Hepatocyte (in vitro differentiated cells): ENCODE results near the gene CROCC2. TPM values are rescaled to one million over a fixed set of nuclear protein-coding genes. Genes with fewer than 3 reads are reported as not detected.

ENCODE experiments used
- DNase-seq: peaks from one replicate; pipeline ENCODE4 v3.0.0-alpha.2; 2016; ENCODE audit warnings: low spot score
- H2AFZ ChIP-seq: fragments of 200-600 bp; sonication (generic); 2 replicates; pipeline ENCODE4 v1.6.0; 2016; ENCODE audit warnings: antibody characterized with exemption, mild to moderate bottlenecking
- H3K27ac ChIP-seq: fragments of 200-600 bp; sonication (generic); 2 replicates; pipeline ENCODE4 v1.5.1; 2016; ENCODE audit warnings: mild to moderate bottlenecking
- H3K27me3 ChIP-seq: fragments of 200-600 bp; sonication (generic); 2 replicates; pipeline ENCODE4 v1.6.1; 2016
- H3K36me3 ChIP-seq: fragments of 200-600 bp; sonication (generic); replicated peaks from 2 replicates; pipeline ENCODE4 v1.5.1; 2016; ENCODE audit warnings: low read depth; ENCODE audit not compliant: insufficient read depth
- H3K4me1 ChIP-seq: fragments of 200-600 bp; sonication (generic); 2 replicates; pipeline ENCODE4 v1.5.1; 2016; ENCODE audit warnings: mild to moderate bottlenecking, moderate library complexity; ENCODE audit not compliant: insufficient read depth
- H3K4me2 ChIP-seq: fragments of 200-600 bp; sonication (generic); 2 replicates; pipeline ENCODE4 v1.6.0; 2016
- H3K4me3 ChIP-seq: fragments of 200-600 bp; sonication (generic); 2 replicates; pipeline ENCODE4 v1.5.1; 2016; ENCODE audit warnings: mild to moderate bottlenecking
- H3K79me2 ChIP-seq: fragments of 200-600 bp; sonication (generic); 2 replicates; pipeline ENCODE4 v1.6.0; 2017; ENCODE audit warnings: mild to moderate bottlenecking
- H3K9me2 ChIP-seq: fragments of 200-600 bp; sonication (generic); replicated peaks from 2 replicates; pipeline ENCODE4 v1.6.0; 2017; ENCODE audit warnings: mild to moderate bottlenecking; ENCODE audit not compliant: insufficient read depth
- H3K9me3 ChIP-seq: fragments of 200-600 bp; sonication (generic); 2 replicates; pipeline ENCODE4 v1.5.1; 2016; ENCODE audit warnings: low read depth, mild to moderate bottlenecking
- H4K20me1 ChIP-seq: fragments of 200-600 bp; sonication (generic); 2 replicates; pipeline ENCODE4 v1.6.0; 2016; ENCODE audit warnings: mild to moderate bottlenecking; ENCODE audit not compliant: insufficient read depth, poor library complexity, severe bottlenecking
- EZH2 ChIP-seq: fragments of 200-600 bp; sonication (generic); IDR thresholded peaks from 2 replicates; pipeline ENCODE4 v1.6.1; 2016; ENCODE audit warnings: antibody characterized with exemption, mild to moderate bottlenecking, borderline replicate concordance
- EZH2phosphoT487 ChIP-seq: fragments of 200-600 bp; sonication (generic); IDR thresholded peaks from one replicate; pipeline ENCODE4 v1.6.1; 2018; ENCODE audit warnings: antibody characterized with exemption, mild to moderate bottlenecking, low read depth, moderate library complexity; ENCODE audit not compliant: unreplicated experiment, severe bottlenecking
- WGBS: methylation state at CpG from one replicate; pipeline ENCODE4 v1.1.6; 2016; ENCODE audit warnings: low lambda C conversion rate; ENCODE audit errors: missing lambda C conversion rate; 5-methylcytosine and 5-hydroxymethylcytosine counted together
- polyA plus RNA-seq: library from polyadenylated mRNA; unstranded; fragments of >200 nt; fragmentation: Nextera tagmentation; extraction: Ambion mirVana; gene quantifications from 2 replicates; pipeline ENCODE4 v1.2.1, GENCODE V29; 2016
- total RNA-seq: library from RNA; depleted of rRNA; stranded (reverse); fragments of >200 nt; gene quantifications from 2 replicates; pipeline ENCODE4 v1.2.3, GENCODE V29; 2014
- TF ChIP-seq, protein P1 (sequence below): fragments of 200-600 bp; sonication (generic); IDR thresholded peaks from 2 replicates; pipeline ENCODE4 v1.5.1; 2016; ENCODE audit warnings: antibody characterized with exemption, mild to moderate bottlenecking; ENCODE audit not compliant: poor library complexity

The CROCC2 gene
- total and polyA plus RNA-seq, 2 experiments from 2014 or later: 0.04 to 0.10 TPM

DNA sequence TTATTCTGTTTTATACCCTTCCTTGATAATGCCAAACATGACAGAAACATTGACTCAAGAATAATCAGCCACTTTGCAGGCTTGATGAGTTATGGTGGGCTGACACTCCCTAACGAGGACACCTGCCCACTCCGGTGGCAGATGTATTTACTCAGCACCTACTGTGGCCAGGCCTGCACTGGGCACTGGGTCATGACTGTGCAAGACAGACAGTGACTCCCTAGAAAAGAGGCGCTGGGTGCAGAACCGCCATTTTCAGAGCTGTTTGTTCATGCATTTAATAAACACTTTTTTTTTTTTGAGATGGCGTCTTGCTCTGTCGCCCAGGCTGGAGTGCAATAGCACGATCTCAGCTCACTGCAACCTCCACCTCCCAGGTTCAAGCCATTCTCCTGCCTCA is 124.7 kb downstream of the CROCC2 start:
- no peaks in the 10 kb centered on the region for H4K20me1 ChIP-seq
- TF ChIP-seq EZH2phosphoT487 (no peak), EZH2 (no peak)
- TF ChIP-seq, protein P1, sequence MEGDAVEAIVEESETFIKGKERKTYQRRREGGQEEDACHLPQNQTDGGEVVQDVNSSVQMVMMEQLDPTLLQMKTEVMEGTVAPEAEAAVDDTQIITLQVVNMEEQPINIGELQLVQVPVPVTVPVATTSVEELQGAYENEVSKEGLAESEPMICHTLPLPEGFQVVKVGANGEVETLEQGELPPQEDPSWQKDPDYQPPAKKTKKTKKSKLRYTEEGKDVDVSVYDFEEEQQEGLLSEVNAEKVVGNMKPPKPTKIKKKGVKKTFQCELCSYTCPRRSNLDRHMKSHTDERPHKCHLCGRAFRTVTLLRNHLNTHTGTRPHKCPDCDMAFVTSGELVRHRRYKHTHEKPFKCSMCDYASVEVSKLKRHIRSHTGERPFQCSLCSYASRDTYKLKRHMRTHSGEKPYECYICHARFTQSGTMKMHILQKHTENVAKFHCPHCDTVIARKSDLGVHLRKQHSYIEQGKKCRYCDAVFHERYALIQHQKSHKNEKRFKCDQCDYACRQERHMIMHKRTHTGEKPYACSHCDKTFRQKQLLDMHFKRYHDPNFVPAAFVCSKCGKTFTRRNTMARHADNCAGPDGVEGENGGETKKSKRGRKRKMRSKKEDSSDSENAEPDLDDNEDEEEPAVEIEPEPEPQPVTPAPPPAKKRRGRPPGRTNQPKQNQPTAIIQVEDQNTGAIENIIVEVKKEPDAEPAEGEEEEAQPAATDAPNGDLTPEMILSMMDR: no peak
- peaks cover 7% of the 10 kb centered on the region for H3K27me3 ChIP-seq
- H2AFZ ChIP-seq: no peak overlapping the region
- no peaks in the 10 kb centered on the region for H3K4me1 ChIP-seq
- no peaks in the 10 kb centered on the region for H3K36me3 ChIP-seq
- no peak overlapping the region for H3K27ac ChIP-seq
- no peak overlapping the region for H3K4me3 ChIP-seq
- no peak overlapping the region for H3K4me2 ChIP-seq
- no peaks in the 10 kb centered on the region for H3K79me2 ChIP-seq
- peaks cover 8% of the 10 kb centered on the region for H3K9me3 ChIP-seq
- 95% methylated on average over 7 of the region's 7 CpGs for WGBS
- H3K9me2 ChIP-seq: no peaks in the 10 kb centered on the region
- DNase-seq: no peak

GRCh38 chr2:241031436-241032165 is 125.5 kb downstream of the CROCC2 start:
- no peak overlapping the region for H3K4me3 ChIP-seq
- peaks cover 2% of the 10 kb centered on the region for H3K4me1 ChIP-seq
- TF ChIP-seq EZH2phosphoT487 (no peak), EZH2 (no peak)
- TF ChIP-seq, protein P1: no peak
- no peaks in the 10 kb centered on the region for H4K20me1 ChIP-seq
- H3K9me3 ChIP-seq: peaks cover 3% of the 10 kb centered on the region
- H3K4me2 ChIP-seq: no peak overlapping the region
- no peaks in the 10 kb centered on the region for H3K9me2 ChIP-seq
- 89% methylated on average over 20 of the region's 20 CpGs for WGBS
- H3K27me3 ChIP-seq: peaks cover 13% of the 10 kb centered on the region
- H2AFZ ChIP-seq: no peak overlapping the region
- H3K79me2 ChIP-seq: no peaks in the 10 kb centered on the region
- H3K27ac ChIP-seq: no peak overlapping the region
- no peak for DNase-seq
- no peaks in the 10 kb centered on the region for H3K36me3 ChIP-seq

GRCh38 chr2:241033336-241033987 is 127.3 kb downstream of the CROCC2 start:
- no peak for DNase-seq
- no peak overlapping the region for H3K4me2 ChIP-seq
- H3K27ac ChIP-seq: no peak overlapping the region
- H3K9me3 ChIP-seq: no peaks in the 10 kb centered on the region
- H2AFZ ChIP-seq: no peak overlapping the region
- H3K79me2 ChIP-seq: no peaks in the 10 kb centered on the region
- H4K20me1 ChIP-seq: no peaks in the 10 kb centered on the region
- no peak for TF ChIP-seq EZH2phosphoT487
- TF ChIP-seq, protein P1: no peak
- no peak for TF ChIP-seq EZH2
- no peaks in the 10 kb centered on the region for H3K36me3 ChIP-seq
- peaks cover 31% of the 10 kb centered on the region for H3K27me3 ChIP-seq
- H3K4me3 ChIP-seq: no peak overlapping the region
- 88% methylated on average over 17 of the region's 17 CpGs for WGBS
- H3K9me2 ChIP-seq: no peaks in the 10 kb centered on the region
- H3K4me1 ChIP-seq: peaks cover 4% of the 10 kb centered on the region
